HCT116 (cell line): ENCODE measurements around the gene LACC1.

Experiments used
- ATF3 ChIP-seq: IDR thresholded peaks from 2 replicates; pipeline ENCODE4 v1.6.1; 2012
- CEBPB ChIP-seq: IDR thresholded peaks from 2 replicates; pipeline ENCODE4 v1.6.1; 2012; ENCODE audit warnings: low read depth
- CTCF ChIP-seq, 3 experiments: fragments of 200-600 bp in 1 of 3; sonication (generic) in 1 of 3; IDR thresholded peaks in 2 of 3; conservative IDR thresholded peaks in 1 of 3; 2 replicates each; pipeline ENCODE4 v1.5.1; 2012 to 2017; ENCODE audit warnings: low read depth in 2 of 3, low read length in 2 of 3, antibody characterized with exemption in 1 of 3, borderline replicate concordance in 1 of 3, control low read depth in 1 of 3, mild to moderate bottlenecking in 1 of 3, mixed read lengths in 1 of 3, mixed run types in 1 of 3, moderate library complexity in 1 of 3; ENCODE audit not compliant: insufficient read depth in 1 of 3
- EZH2 ChIP-seq: fragments of 200-600 bp; sonication (generic); IDR thresholded peaks from 2 replicates; pipeline ENCODE4 v1.6.1; 2017; ENCODE audit warnings: antibody characterized with exemption, mixed run types
- POLR2A ChIP-seq: IDR thresholded peaks from 2 replicates; pipeline ENCODE4 v1.7.0; 2011; ENCODE audit warnings: borderline replicate concordance; ENCODE audit not compliant: insufficient read depth, insufficient read length; ENCODE audit errors: extremely low read depth
- POLR2AphosphoS5 ChIP-seq: IDR thresholded peaks from 2 replicates; pipeline ENCODE4 v1.6.1; 2011; ENCODE audit warnings: mild to moderate bottlenecking, low read depth, low read length, moderate library complexity
- YY1 ChIP-seq: IDR thresholded peaks from 2 replicates; pipeline ENCODE4 v1.6.1; 2011; ENCODE audit warnings: low read length, low read depth, moderate library complexity, mild to moderate bottlenecking; ENCODE audit not compliant: insufficient replicate concordance; ENCODE audit errors: extremely low read depth

GRCh38 chr13:43872181-43872580 is 7.5 kb upstream of the LACC1 start:
- no peak for TF ChIP-seq POLR2AphosphoS5
- TF ChIP-seq CTCF (IDR thresholded peaks at IDR 0.05 in 2 of 3, conservative IDR thresholded peaks at IDR 0.05 in 1 of 3; ENCODE audit: borderline replicate concordance in 1 of 3, insufficient read depth in 1 of 3, low read depth in 2 of 3, low read length in 2 of 3), result no peak
- TF ChIP-seq POLR2A, result no peak
- TF ChIP-seq ATF3, result no peak
- TF ChIP-seq EZH2, result no peak
- TF ChIP-seq YY1, result no peak
- no peak for TF ChIP-seq CEBPB
